HG03442 (cell line): ENCODE data around the gene TSGA10IP.

Experiments
- ATAC-seq: cut with Tn5 transposase; IDR thresholded peaks from one replicate; pipeline ENCODE4 v1.9.1; 2021; ENCODE audit warnings: mild to moderate bottlenecking, moderate library complexity; ENCODE audit not compliant: unreplicated experiment

TSGA10IP gene

GRCh38 chr11:65945430-65945911 lies at the start of gene TSGA10IP:
Gene TSGA10IP (plus strand): TSS chr11:65945480. CDS start chr11:65945676, 196 bp downstream.
- ATAC-seq = no peak

GRCh38 chr11:65895482-65895981 lies 49.7 kb upstream of the TSGA10IP start:
- no peak for ATAC-seq

- ATAC-seq = no peak
Observed at GRCh38 chr11:65896034-65896999, 49.0 kb upstream of the TSGA10IP start.

- ATAC-seq = no peak
Observed at GRCh38 chr11:65897020-65897471, 48.2 kb upstream of the TSGA10IP start.

- ATAC-seq = no peak
Observed at GRCh38 chr11:65898656-65899355, 46.5 kb upstream of the TSGA10IP start.

- no peak for ATAC-seq
Observed at GRCh38 chr11:65899356-65900124, 45.7 kb upstream of the TSGA10IP start.

- peak; percentile 70 for ATAC-seq
Observed at GRCh38 chr11:65900125-65900898, 45.0 kb upstream of the TSGA10IP start, which contains the start of gene FOSL1. Gene FOSL1 (minus strand): TSS chr11:65900388. CDS start chr11:65900339, 49 bp downstream.

- ATAC-seq = no peak
Observed at GRCh38 chr11:65900899-65901180, 44.4 kb upstream of the TSGA10IP start.

GRCh38 chr11:65903068-65903481 lies 42.2 kb upstream of the TSGA10IP start:
- no peak for ATAC-seq

- no peak for ATAC-seq
Observed at GRCh38 chr11:65903715-65904114, 41.6 kb upstream of the TSGA10IP start.

- ATAC-seq = no peak
Observed at GRCh38 chr11:65906602-65907001, 38.7 kb upstream of the TSGA10IP start.

- ATAC-seq = no peak
Observed at GRCh38 chr11:65907878-65908277, 37.4 kb upstream of the TSGA10IP start.

- ATAC-seq = no peak
Observed at GRCh38 chr11:65911682-65912568, 33.4 kb upstream of the TSGA10IP start.

- no peak for ATAC-seq
Observed at GRCh38 chr11:65912845-65913244, 32.4 kb upstream of the TSGA10IP start.

GRCh38 chr11:65915101-65915820 lies 30.0 kb upstream of the TSGA10IP start:
- ATAC-seq = no peak

GRCh38 chr11:65915821-65916251 lies 29.4 kb upstream of the TSGA10IP start:
- ATAC-seq = no peak

- ATAC-seq = no peak
Observed at GRCh38 chr11:65916391-65916790, 28.9 kb upstream of the TSGA10IP start.

GRCh38 chr11:65917077-65917433 lies 28.2 kb upstream of the TSGA10IP start:
- ATAC-seq = no peak
